HG03108 (cell line): ENCODE measurements around the gene CAPN5.

ENCODE experiments used
- ATAC-seq: cut with Tn5 transposase; IDR thresholded peaks from one replicate; pipeline ENCODE4 v1.9.1; 2021; ENCODE audit warnings: moderate library complexity; ENCODE audit not compliant: unreplicated experiment

CAPN5 gene

GRCh38 chr11:77063861-77064260 lies 2.9 kb upstream of the CAPN5 start:
- ATAC-seq: no peak

- no peak for ATAC-seq
These were observed 2.0 kb upstream of the CAPN5 start for GRCh38 chr11:77064648-77065217.

- no peak for ATAC-seq
These were observed 918 bp upstream of the CAPN5 start for GRCh38 chr11:77065878-77066228.

- no peak for ATAC-seq
These were observed 1.2 kb downstream of the CAPN5 start for GRCh38 chr11:77067861-77068443.

- ATAC-seq: no peak
These were observed 1.9 kb downstream of the CAPN5 start for GRCh38 chr11:77068457-77069335.

- ATAC-seq: no peak
These were observed 2.7 kb downstream of the CAPN5 start for GRCh38 chr11:77069336-77069968.

GRCh38 chr11:77069969-77070582 lies 3.3 kb downstream of the CAPN5 start:
- no peak for ATAC-seq

- ATAC-seq: no peak
These were observed 4.3 kb downstream of the CAPN5 start for GRCh38 chr11:77071077-77071476.

- ATAC-seq: no peak
These were observed 5.2 kb downstream of the CAPN5 start for GRCh38 chr11:77071671-77072605.

- ATAC-seq: no peak
These were observed 6.1 kb downstream of the CAPN5 start for GRCh38 chr11:77072851-77073327.

GRCh38 chr11:77073328-77074001 lies 6.7 kb downstream of the CAPN5 start:
- ATAC-seq: no peak

- no peak for ATAC-seq
These were observed 7.4 kb downstream of the CAPN5 start for GRCh38 chr11:77074205-77074604.

GRCh38 chr11:77074626-77075221 lies 8.0 kb downstream of the CAPN5 start:
- ATAC-seq: no peak

GRCh38 chr11:77075425-77075905 lies 8.7 kb downstream of the CAPN5 start:
- ATAC-seq: no peak

GRCh38 chr11:77079666-77080065 lies 12.9 kb downstream of the CAPN5 start:
- ATAC-seq: no peak

- no peak for ATAC-seq
These were observed 14.0 kb downstream of the CAPN5 start for GRCh38 chr11:77080643-77081210.

- no peak for ATAC-seq
These were observed 14.6 kb downstream of the CAPN5 start for GRCh38 chr11:77081381-77081851.
